IMR-90 (cell line): Measurements from ENCODE around the gene AKT1S1.

ENCODE experiments used
- BHLHE40 ChIP-seq: fragments of 150-350 bp; IDR thresholded peaks from 2 replicates; pipeline ENCODE4 v1.6.1; 2016; ENCODE audit warnings: mild to moderate bottlenecking, low read depth, low read length
- CEBPB ChIP-seq: IDR thresholded peaks from 2 replicates; pipeline ENCODE4 v1.6.1; 2012; ENCODE audit warnings: low read depth, low read length, improper control_type of control experiment
- CHD1 ChIP-seq: IDR thresholded peaks from 2 replicates; pipeline ENCODE4 v1.6.1; 2012; ENCODE audit warnings: low read depth, low read length, improper control_type of control experiment
- FOS ChIP-seq: fragments of 150-350 bp; IDR thresholded peaks from 2 replicates; pipeline ENCODE4 v1.6.1; 2016; ENCODE audit warnings: low read depth, low read length
- MAFK ChIP-seq: IDR thresholded peaks from 2 replicates; pipeline ENCODE4 v1.6.1; 2012; ENCODE audit warnings: low read depth, low read length, improper control_type of control experiment
- MXI1 ChIP-seq: IDR thresholded peaks from 2 replicates; pipeline ENCODE4 v1.6.1; 2012; ENCODE audit warnings: low read depth, mild to moderate bottlenecking, low read length, moderate library complexity, borderline replicate concordance
- POLR2A ChIP-seq: IDR thresholded peaks from 2 replicates; pipeline ENCODE4 v1.6.1; 2012; ENCODE audit warnings: mild to moderate bottlenecking, low read depth, low read length
- RAD21 ChIP-seq: IDR thresholded peaks from 2 replicates; pipeline ENCODE4 v1.6.1; 2012; ENCODE audit warnings: low read length, improper control_type of control experiment
- RCOR1 ChIP-seq: IDR thresholded peaks from 2 replicates; pipeline ENCODE4 v1.6.1; 2012; ENCODE audit warnings: mild to moderate bottlenecking, low read length, improper control_type of control experiment; ENCODE audit not compliant: insufficient replicate concordance
- RFX5 ChIP-seq: IDR thresholded peaks from 2 replicates; pipeline ENCODE4 v1.8.0; 2012; ENCODE audit warnings: low read depth, mild to moderate bottlenecking, low read length, moderate library complexity
- SMC3 ChIP-seq: fragments of 150-350 bp; IDR thresholded peaks from 2 replicates; pipeline ENCODE4 v1.6.1; 2016; ENCODE audit warnings: low read depth, mild to moderate bottlenecking, antibody characterized with exemption, low read length, moderate library complexity
- USF2 ChIP-seq: fragments of 150-350 bp; IDR thresholded peaks from 2 replicates; pipeline ENCODE4 v1.6.1; 2017; ENCODE audit warnings: mild to moderate bottlenecking, antibody characterized with exemption, low read length, low read depth
- TF ChIP-seq, protein P1 (sequence below): conservative IDR thresholded peaks from 2 replicates; pipeline ENCODE4 v1.5.1; 2012; ENCODE audit warnings: mild to moderate bottlenecking, low read depth, low read length, improper control_type of control experiment
- TF ChIP-seq, protein P2 (sequence below): fragments of 150-350 bp; IDR thresholded peaks from 2 replicates; pipeline ENCODE4 v1.6.1; 2016; ENCODE audit warnings: low read depth, mild to moderate bottlenecking, low read length, moderate library complexity, borderline replicate concordance

GRCh38 chr19:49873129-49873521 lies 4.0 kb downstream of the AKT1S1 start:
- TF ChIP-seq MXI1 (no peak), RFX5 (no peak), RCOR1 (no peak), MAFK (no peak), POLR2A (no peak), FOS (no peak), RAD21 (no peak), BHLHE40 (no peak), SMC3 (no peak), USF2 (no peak), CEBPB (no peak), CHD1 (no peak)
- TF ChIP-seq, protein P1, sequence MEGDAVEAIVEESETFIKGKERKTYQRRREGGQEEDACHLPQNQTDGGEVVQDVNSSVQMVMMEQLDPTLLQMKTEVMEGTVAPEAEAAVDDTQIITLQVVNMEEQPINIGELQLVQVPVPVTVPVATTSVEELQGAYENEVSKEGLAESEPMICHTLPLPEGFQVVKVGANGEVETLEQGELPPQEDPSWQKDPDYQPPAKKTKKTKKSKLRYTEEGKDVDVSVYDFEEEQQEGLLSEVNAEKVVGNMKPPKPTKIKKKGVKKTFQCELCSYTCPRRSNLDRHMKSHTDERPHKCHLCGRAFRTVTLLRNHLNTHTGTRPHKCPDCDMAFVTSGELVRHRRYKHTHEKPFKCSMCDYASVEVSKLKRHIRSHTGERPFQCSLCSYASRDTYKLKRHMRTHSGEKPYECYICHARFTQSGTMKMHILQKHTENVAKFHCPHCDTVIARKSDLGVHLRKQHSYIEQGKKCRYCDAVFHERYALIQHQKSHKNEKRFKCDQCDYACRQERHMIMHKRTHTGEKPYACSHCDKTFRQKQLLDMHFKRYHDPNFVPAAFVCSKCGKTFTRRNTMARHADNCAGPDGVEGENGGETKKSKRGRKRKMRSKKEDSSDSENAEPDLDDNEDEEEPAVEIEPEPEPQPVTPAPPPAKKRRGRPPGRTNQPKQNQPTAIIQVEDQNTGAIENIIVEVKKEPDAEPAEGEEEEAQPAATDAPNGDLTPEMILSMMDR = no peak
- TF ChIP-seq, protein P2, sequence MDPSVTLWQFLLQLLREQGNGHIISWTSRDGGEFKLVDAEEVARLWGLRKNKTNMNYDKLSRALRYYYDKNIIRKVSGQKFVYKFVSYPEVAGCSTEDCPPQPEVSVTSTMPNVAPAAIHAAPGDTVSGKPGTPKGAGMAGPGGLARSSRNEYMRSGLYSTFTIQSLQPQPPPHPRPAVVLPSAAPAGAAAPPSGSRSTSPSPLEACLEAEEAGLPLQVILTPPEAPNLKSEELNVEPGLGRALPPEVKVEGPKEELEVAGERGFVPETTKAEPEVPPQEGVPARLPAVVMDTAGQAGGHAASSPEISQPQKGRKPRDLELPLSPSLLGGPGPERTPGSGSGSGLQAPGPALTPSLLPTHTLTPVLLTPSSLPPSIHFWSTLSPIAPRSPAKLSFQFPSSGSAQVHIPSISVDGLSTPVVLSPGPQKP = no peak
